Calu3 (cell line): ENCODE data around the gene MAPKAPK3. TPM values are rescaled to one million over a fixed set of nuclear protein-coding genes. Genes with fewer than 3 reads are reported as not detected.

ENCODE experiments used
- BruUV-seq: library from RNA; stranded (reverse); fragments of 400-500 nt; replicated peaks from 2 replicates; lab custom pipeline; 2021; lab: Mats Ljungman, UMichigan
- CTCF ChIA-PET: fragments of 300-600 bp; sonication (Branson Sonifier 250); formaldehyde crosslinking; loops from one replicate; lab custom pipeline; 2022; ENCODE audit warnings: antibody characterized with exemption; lab: Charles Lee
- DNase-seq: peaks from one replicate; pipeline ENCODE4 v3.0.0; 2022
- H3K27ac Mint-ChIP-seq: one replicate; pipeline ENCODE4 v1.8.0; 2022; ENCODE audit warnings: mixed read lengths; ENCODE audit not compliant: unreplicated experiment
- H3K27me3 Mint-ChIP-seq: one replicate; pipeline ENCODE4 v1.8.0; 2022; ENCODE audit warnings: mixed read lengths; ENCODE audit not compliant: unreplicated experiment
- H3K36me3 Mint-ChIP-seq: one replicate; pipeline ENCODE4 v1.8.0; 2022; ENCODE audit warnings: mild to moderate bottlenecking, moderate library complexity, mixed read lengths; ENCODE audit not compliant: insufficient read depth, unreplicated experiment
- H3K4me1 Mint-ChIP-seq: one replicate; pipeline ENCODE4 v1.8.0; 2022; ENCODE audit warnings: mild to moderate bottlenecking, low read depth, mixed read lengths; ENCODE audit not compliant: unreplicated experiment
- H3K4me3 Mint-ChIP-seq: one replicate; pipeline ENCODE4 v1.8.0; 2022; ENCODE audit warnings: mild to moderate bottlenecking, low read depth, moderate library complexity, mixed read lengths; ENCODE audit not compliant: unreplicated experiment
- H3K9me3 Mint-ChIP-seq: one replicate; pipeline ENCODE4 v1.8.0; 2022; ENCODE audit warnings: low read depth, mixed read lengths; ENCODE audit not compliant: unreplicated experiment
- CTCF ChIP-seq: fragments of 200-600 bp; IDR thresholded peaks from one replicate; pipeline ENCODE4 v1.8.0; 2022; ENCODE audit warnings: antibody characterized with exemption; ENCODE audit not compliant: unreplicated experiment
- intact Hi-C: fragments of 100-400 bp; cut with micrococcal nuclease; formaldehyde crosslinking; loops from one replicate; pipeline ENCODE4 v1.10.0; 2022; ENCODE audit not compliant: unreplicated experiment
- total RNA-seq: library from RNA; stranded (reverse); gene quantifications from 2 replicates; pipeline ENCODE4 v1.2.3, GENCODE V29; 2022

The MAPKAPK3 gene
- total RNA-seq, 1 experiment from 2014 or later = 40.6 TPM

- Mint-ChIP-seq H3K9me3 (no peaks in the 10 kb centered on the region), H3K36me3 (peaks cover 12% of the 10 kb centered on the region), H3K4me1 (peaks cover 47% of the 10 kb centered on the region), H3K27me3 (no peaks in the 10 kb centered on the region), H3K27ac (no peak overlapping the region), H3K4me3 (no peak overlapping the region)
- intact Hi-C loops = no loop called here
- no peak for DNase-seq
- no TSS peak for BruUV-seq
- CTCF ChIA-PET = no interaction called here
- no peak for TF ChIP-seq CTCF
These were observed 12.0 kb upstream of the MAPKAPK3 start for GRCh38 chr3:50604628-50605588.

- Mint-ChIP-seq H3K4me3 (no peak overlapping the region), H3K9me3 (no peaks in the 10 kb centered on the region), H3K27me3 (no peaks in the 10 kb centered on the region), H3K4me1 (peaks cover 52% of the 10 kb centered on the region), H3K36me3 (peaks cover 14% of the 10 kb centered on the region), H3K27ac (no peak overlapping the region)
- TF ChIP-seq CTCF = no peak
- BruUV-seq = no TSS peak
- intact Hi-C loops = no loop called here
- CTCF ChIA-PET = no interaction called here
- DNase-seq = no peak
These were observed 11.0 kb upstream of the MAPKAPK3 start for GRCh38 chr3:50605901-50606326.

- no TSS peak for BruUV-seq
- no peak for DNase-seq
- peaks cover 49% of the 10 kb centered on the region for H3K4me1 Mint-ChIP-seq
- intact Hi-C loops = no loop called here
- CTCF ChIA-PET = no interaction called here
- H3K36me3 Mint-ChIP-seq = peaks cover 14% of the 10 kb centered on the region
- H3K4me3 Mint-ChIP-seq = no peak overlapping the region
- no peak for TF ChIP-seq CTCF
- H3K27me3 Mint-ChIP-seq = no peaks in the 10 kb centered on the region
- no peaks in the 10 kb centered on the region for H3K9me3 Mint-ChIP-seq
- H3K27ac Mint-ChIP-seq = no peak overlapping the region
These were observed 10.4 kb upstream of the MAPKAPK3 start for GRCh38 chr3:50606596-50606995.

- H3K36me3 Mint-ChIP-seq = peaks cover 18% of the 10 kb centered on the region
- H3K4me3 Mint-ChIP-seq = no peak overlapping the region
- TF ChIP-seq CTCF = no peak
- intact Hi-C loops = no loop called here
- CTCF ChIA-PET = no interaction called here
- H3K27ac Mint-ChIP-seq = no peak overlapping the region
- BruUV-seq = no TSS peak
- no peak for DNase-seq
- H3K4me1 Mint-ChIP-seq = peaks cover 44% of the 10 kb centered on the region
- H3K9me3 Mint-ChIP-seq = no peaks in the 10 kb centered on the region
- peaks cover 8% of the 10 kb centered on the region for H3K27me3 Mint-ChIP-seq
These were observed 9.5 kb upstream of the MAPKAPK3 start for GRCh38 chr3:50607271-50608091.
